SU-DHL-6 (cell line): ENCODE results near the gene MEX3A.
"Not testable (repeated sequence)": the region's sequence is repeated elsewhere in the genome, so short reads cannot be mapped to it uniquely, and the experiment has no call there.

Experiments used
- H2AFZ ChIP-seq: fragments of 200-600 bp; sonication (generic); 2 replicates; pipeline ENCODE4 v1.6.1; 2014; ENCODE audit warnings: low read depth, mild to moderate bottlenecking, moderate library complexity, mixed read lengths, antibody characterized with exemption, low read length; ENCODE audit not compliant: severe bottlenecking
- H3F3A ChIP-seq: fragments of 200-600 bp; shearing (Covaris generic); 2 replicates; pipeline ENCODE4 v1.6.0; 2016; ENCODE audit warnings: antibody characterized with exemption, mild to moderate bottlenecking; ENCODE audit not compliant: insufficient read depth
- H3K27ac ChIP-seq: fragments of 200-600 bp; sonication (generic); 2 replicates; pipeline ENCODE4 v1.5.1; 2016; ENCODE audit warnings: low read depth, mild to moderate bottlenecking, low read length, moderate library complexity, mixed read lengths
- H3K27me3 ChIP-seq: fragments of 200-600 bp; sonication (generic), shearing (Covaris generic); 2 replicates; pipeline ENCODE4 v1.6.0; 2014; ENCODE audit warnings: mild to moderate bottlenecking, low read length
- H3K36me3 ChIP-seq: fragments of 200-600 bp; sonication (generic); 2 replicates; pipeline ENCODE4 v1.6.1; 2014; ENCODE audit warnings: mild to moderate bottlenecking, low read length, mixed read lengths
- H3K4me2 ChIP-seq: fragments of 300-600, 200-600 bp; shearing (Covaris generic), sonication (generic); 2 replicates; pipeline ENCODE4 v1.6.0; 2014; ENCODE audit warnings: low read length, low read depth, mild to moderate bottlenecking; ENCODE audit not compliant: poor library complexity, severe bottlenecking
- H3K4me3 ChIP-seq: fragments of 200-600 bp; sonication (generic); 2 replicates; pipeline ENCODE4 v1.5.1; 2014; ENCODE audit warnings: antibody characterized with exemption, low read length, mild to moderate bottlenecking, mixed read lengths; ENCODE audit not compliant: insufficient read depth, poor library complexity, severe bottlenecking
- H3K79me2 ChIP-seq: fragments of 200-600 bp; sonication (generic); 2 replicates; pipeline ENCODE4 v1.6.1; 2014; ENCODE audit warnings: mild to moderate bottlenecking, low read length, moderate library complexity; ENCODE audit not compliant: insufficient read depth
- H3K9ac ChIP-seq: fragments of 200-600 bp; sonication (generic); 2 replicates; pipeline ENCODE4 v1.7.0; 2014; ENCODE audit warnings: mild to moderate bottlenecking, low read length
- H3K9me2 ChIP-seq: fragments of 200-600 bp; sonication (generic); replicated peaks from 2 replicates; pipeline ENCODE4 v1.6.1; 2014; ENCODE audit warnings: low read length; ENCODE audit not compliant: insufficient read depth
- H3K9me3 ChIP-seq: fragments of 200-600 bp; sonication (generic); 2 replicates; pipeline ENCODE4 v1.6.1; 2014; ENCODE audit warnings: low read length, mixed read lengths; ENCODE audit not compliant: insufficient read depth
- H4K20me1 ChIP-seq: fragments of 200-600 bp; sonication (generic); 2 replicates; pipeline ENCODE4 v1.6.1; 2014; ENCODE audit warnings: low read depth, mild to moderate bottlenecking, antibody characterized with exemption, low read length, moderate library complexity, mixed read lengths
- CTCF ChIP-seq: fragments of 200-600 bp; sonication (generic); IDR thresholded peaks from one replicate; pipeline ENCODE4 v1.5.1; 2017; ENCODE audit warnings: antibody characterized with exemption, mild to moderate bottlenecking, low read length, moderate library complexity; ENCODE audit not compliant: insufficient read depth, poor library complexity, severe bottlenecking
- EZH2phosphoT487 ChIP-seq: fragments of 200-600 bp; sonication (generic), shearing (Covaris generic); conservative IDR thresholded peaks from 2 replicates; pipeline ENCODE4 v1.6.1; 2018; ENCODE audit warnings: mild to moderate bottlenecking, antibody characterized with exemption, low read length, moderate library complexity, mixed read lengths

Gene MEX3A

GRCh38 chr1:156122519-156123355 is 40.5 kb upstream of the MEX3A start:
- no peaks in the 10 kb centered on the region for H3K79me2 ChIP-seq
- TF ChIP-seq CTCF, result no peak
- TF ChIP-seq EZH2phosphoT487, result no peak
- no peak overlapping the region for H3K4me3 ChIP-seq
- H4K20me1 ChIP-seq, result no peaks in the 10 kb centered on the region
- H3F3A ChIP-seq, result no peaks in the 10 kb centered on the region
- no peaks in the 10 kb centered on the region for H3K9me2 ChIP-seq
- no peak overlapping the region for H3K4me2 ChIP-seq
- no peaks in the 10 kb centered on the region for H3K9me3 ChIP-seq
- H3K27me3 ChIP-seq, result no peaks in the 10 kb centered on the region
- H3K36me3 ChIP-seq, result no peaks in the 10 kb centered on the region
- no peak overlapping the region for H2AFZ ChIP-seq
- no peak overlapping the region for H3K9ac ChIP-seq
- H3K27ac ChIP-seq, result no peak overlapping the region

- no peak overlapping the region for H3K4me2 ChIP-seq
Observed at GRCh38 chr1:156122086-156122485, 39.8 kb upstream of the MEX3A start.

DNA sequence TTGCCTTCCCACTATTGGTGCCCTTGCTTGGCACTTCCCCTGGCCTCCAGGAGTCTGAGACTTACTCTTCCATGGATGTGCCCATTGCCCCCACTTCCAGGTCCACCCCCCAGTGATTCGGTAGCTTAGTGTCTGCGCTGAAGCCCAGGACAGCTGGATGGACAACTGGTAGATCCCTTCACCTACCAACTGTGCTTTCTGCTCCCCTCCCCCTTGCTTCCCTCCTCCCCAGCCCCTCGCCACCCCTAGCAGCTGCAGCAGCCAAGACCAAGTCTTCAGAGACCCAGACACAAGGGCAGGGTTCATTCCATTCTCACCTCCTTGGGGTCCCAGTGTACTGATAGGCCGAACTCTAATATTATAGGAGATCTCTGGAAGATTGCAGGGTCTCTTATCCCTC is 39.2 kb upstream of the MEX3A start:
- H3K4me3 ChIP-seq, result no peak overlapping the region
- H3K9ac ChIP-seq, result no peak overlapping the region
- H4K20me1 ChIP-seq, result no peaks in the 10 kb centered on the region
- no peaks in the 10 kb centered on the region for H3K27me3 ChIP-seq
- no peak overlapping the region for H2AFZ ChIP-seq
- H3K79me2 ChIP-seq, result no peaks in the 10 kb centered on the region
- TF ChIP-seq EZH2phosphoT487 (no peak), CTCF (no peak)
- no peak overlapping the region for H3K27ac ChIP-seq
- H3K4me2 ChIP-seq, result no peak overlapping the region
- H3K36me3 ChIP-seq, result no peaks in the 10 kb centered on the region
- H3K9me2 ChIP-seq, result no peaks in the 10 kb centered on the region
- H3F3A ChIP-seq, result no peaks in the 10 kb centered on the region
- H3K9me3 ChIP-seq, result no peaks in the 10 kb centered on the region

More at GRCh38 chr1:156122086-156122485, 39.8 kb upstream of the MEX3A start:
- no peak overlapping the region for H3K9ac ChIP-seq
- H4K20me1 ChIP-seq, result no peaks in the 10 kb centered on the region
- H3K27me3 ChIP-seq, result no peaks in the 10 kb centered on the region
- H3K9me2 ChIP-seq, result no peaks in the 10 kb centered on the region
- no peaks in the 10 kb centered on the region for H3K36me3 ChIP-seq
- H3K79me2 ChIP-seq, result no peaks in the 10 kb centered on the region
- H3K27ac ChIP-seq, result no peak overlapping the region
- TF ChIP-seq EZH2phosphoT487 (no peak), CTCF (no peak)
- H3F3A ChIP-seq, result no peaks in the 10 kb centered on the region
- no peak overlapping the region for H2AFZ ChIP-seq
- no peaks in the 10 kb centered on the region for H3K9me3 ChIP-seq
- H3K4me3 ChIP-seq, result no peak overlapping the region

GRCh38 chr1:156121005-156121404 is 38.7 kb upstream of the MEX3A start:
- not testable (repeated sequence) for H4K20me1 ChIP-seq, H3K36me3 ChIP-seq, H3K9me2 ChIP-seq, H3K9me3 ChIP-seq, H3K27me3 ChIP-seq, H3K27ac ChIP-seq, H2AFZ ChIP-seq, H3K9ac ChIP-seq, H3K4me3 ChIP-seq, H3K79me2 ChIP-seq, H3F3A ChIP-seq, H3K4me2 ChIP-seq
